Activated CD8-positive, alpha-beta memory T cell treated with anti-CD3 and anti-CD28 coated beads for 48 hours (primary cell): ENCODE measurements around the gene ZNF883.

Source experiments
- DNase-seq, 3 experiments: peaks; one replicate each; pipeline ENCODE4 v3.0.0-alpha.2; 2020; ENCODE audit warnings: low read depth in 2 of 3, low spot score in 2 of 3

ZNF883 gene

GRCh38 chr9:112921549-112921948 lies 90.4 kb downstream of the ZNF883 start:
- no peak for DNase-seq

GRCh38 chr9:112917987-112918362 lies 94.0 kb downstream of the ZNF883 start:
- DNase-seq = no peak

GRCh38 chr9:112917047-112917986 lies 94.7 kb downstream of the ZNF883 start:
- DNase-seq = no peak

DNA sequence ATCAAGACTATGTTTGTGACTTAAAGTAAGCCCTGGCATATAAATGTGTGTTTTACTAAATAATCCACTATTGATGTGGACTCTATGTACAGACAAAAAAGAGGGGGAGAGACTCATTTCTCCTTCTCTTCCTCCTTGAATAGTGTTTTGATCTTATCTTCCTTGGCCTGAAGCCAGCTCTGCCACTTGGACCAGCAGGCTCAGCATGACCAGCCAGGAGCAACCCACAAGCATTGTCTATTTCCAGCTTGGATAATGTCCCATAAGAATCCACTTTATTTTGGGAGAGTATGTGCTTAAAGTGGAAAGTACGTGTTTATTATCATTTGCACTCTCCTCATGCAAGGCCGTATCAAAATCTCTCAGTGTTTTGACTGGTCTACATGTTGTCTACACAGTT lies 97.5 kb downstream of the ZNF883 start:
- DNase-seq = no peak

GRCh38 chr9:112913326-112913725 lies 98.7 kb downstream of the ZNF883 start:
- DNase-seq = no peak

GRCh38 chr9:112912636-112913035 lies 99.4 kb downstream of the ZNF883 start:
- no peak for DNase-seq

DNA sequence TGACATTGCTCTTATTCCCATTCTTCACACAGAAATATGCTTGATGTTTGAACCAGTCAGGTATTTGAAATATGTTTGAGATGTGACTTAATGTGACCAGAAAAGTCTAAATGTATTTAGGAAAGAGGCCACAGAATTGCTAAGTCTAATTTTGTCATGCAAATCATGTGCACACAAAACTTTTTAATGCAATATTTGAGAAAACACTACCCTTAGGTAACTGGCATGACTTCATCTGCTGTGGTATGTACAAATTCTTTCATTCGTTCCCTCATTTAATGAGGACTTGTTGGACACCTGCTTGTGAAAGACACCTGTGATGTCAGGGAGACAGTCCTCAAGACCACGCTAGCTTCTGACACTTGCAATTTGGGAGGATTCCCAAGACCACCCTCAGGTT lies 100.3 kb downstream of the ZNF883 start:
- no peak for DNase-seq
